Skin epidermis (tissue), 12 donors: Measurements from ENCODE around the gene TSSK3.
A peak's percentile ranks its signal among the peaks of the same experiment; 100 is the strongest.

Source experiments
- H3K27ac ChIP-seq, 21 experiments: fragments of 200-600 bp; sonication (generic) in 11 of 21; one replicate each; pipeline ENCODE4 v1.5.0; 2020; ENCODE audit warnings: mild to moderate bottlenecking in 3 of 21, inconsistent platforms in 2 of 21, moderate library complexity in 2 of 21
- H3K4me3 ChIP-seq, 7 experiments: fragments of 200-600 bp; sonication (generic) in 2 of 7; one replicate each; pipeline ENCODE4 v1.5.0; 2020; ENCODE audit warnings: inconsistent platforms in 2 of 7, mild to moderate bottlenecking in 2 of 7, moderate library complexity in 1 of 7

The TSSK3 gene, protein sequence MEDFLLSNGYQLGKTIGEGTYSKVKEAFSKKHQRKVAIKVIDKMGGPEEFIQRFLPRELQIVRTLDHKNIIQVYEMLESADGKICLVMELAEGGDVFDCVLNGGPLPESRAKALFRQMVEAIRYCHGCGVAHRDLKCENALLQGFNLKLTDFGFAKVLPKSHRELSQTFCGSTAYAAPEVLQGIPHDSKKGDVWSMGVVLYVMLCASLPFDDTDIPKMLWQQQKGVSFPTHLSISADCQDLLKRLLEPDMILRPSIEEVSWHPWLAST

DNA sequence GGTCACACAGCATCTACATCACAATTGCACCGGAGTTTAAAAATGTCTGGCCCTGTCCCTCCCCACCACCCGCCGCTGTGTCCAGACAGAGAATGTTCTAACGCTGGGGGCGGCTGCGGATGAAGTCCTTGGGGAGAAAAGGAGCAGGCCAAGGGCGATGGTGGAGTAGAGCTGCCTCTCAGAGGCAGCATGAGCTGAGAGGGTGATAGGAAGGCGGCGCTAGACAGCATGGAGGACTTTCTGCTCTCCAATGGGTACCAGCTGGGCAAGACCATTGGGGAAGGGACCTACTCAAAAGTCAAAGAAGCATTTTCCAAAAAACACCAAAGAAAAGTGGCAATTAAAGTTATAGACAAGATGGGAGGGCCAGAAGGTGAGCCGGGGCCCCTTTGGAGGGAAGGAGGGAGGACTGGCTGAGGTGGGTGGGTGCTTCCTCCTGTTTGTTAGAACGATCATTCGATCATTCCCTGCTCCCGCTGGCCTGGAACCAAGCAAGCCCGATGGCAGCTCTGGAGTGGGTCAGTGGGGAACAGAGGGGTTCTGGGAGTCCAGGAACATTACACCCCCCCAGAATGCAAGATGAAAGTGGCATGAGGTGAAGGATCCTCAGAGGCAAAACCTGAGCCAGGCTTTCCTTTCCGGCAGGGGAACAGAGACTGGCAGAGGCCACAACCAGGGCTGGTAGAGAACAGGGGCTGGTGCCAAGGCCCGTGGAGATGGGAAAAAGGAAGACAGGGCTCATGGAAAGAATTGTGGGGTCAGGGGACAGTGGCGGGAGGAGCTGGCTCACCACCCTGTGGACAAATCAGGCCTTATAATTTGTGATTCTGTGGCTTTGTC lies at the start of gene TSSK3, which contains the start of gene FAM229A:
TSS of gene TSSK3 (plus strand) at position 66 of the 840 bp plus-strand sequence. CDS start at position 229, 163 bp downstream.
TSS of gene FAM229A (minus strand) at position 12 of the 840 bp plus-strand sequence. CDS start 394 bp downstream, outside the sequence.
- peak within 1 kb of the TSS in 10 of 21 experiments; percentile 5 to 81 (median 42) for H3K27ac ChIP-seq
- H3K4me3 ChIP-seq: peak within 1 kb of the TSS; percentile 6 to 42 (median 27)

DNA sequence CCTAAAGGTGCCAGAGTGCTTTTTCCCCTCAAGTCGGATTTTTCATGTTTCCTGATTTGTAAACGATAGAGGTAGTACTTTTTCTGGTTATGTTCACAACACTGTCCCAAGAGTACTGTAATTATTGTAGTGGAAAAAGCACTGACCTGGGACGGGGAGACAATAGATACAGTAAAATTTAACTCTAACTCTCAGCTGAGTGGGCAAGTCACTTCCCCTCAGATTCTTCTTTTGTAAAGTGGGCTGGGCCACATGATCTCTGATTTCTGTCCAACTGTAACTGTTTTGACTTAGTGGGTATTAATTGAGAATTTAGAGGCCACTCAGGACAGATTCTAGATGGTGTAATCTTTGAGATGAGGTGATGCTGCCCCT lies 45.4 kb upstream of the TSSK3 start:
- peak overlapping the region in 1 of 21 experiments; percentile 33 for H3K27ac ChIP-seq
- no peak overlapping the region for H3K4me3 ChIP-seq

DNA sequence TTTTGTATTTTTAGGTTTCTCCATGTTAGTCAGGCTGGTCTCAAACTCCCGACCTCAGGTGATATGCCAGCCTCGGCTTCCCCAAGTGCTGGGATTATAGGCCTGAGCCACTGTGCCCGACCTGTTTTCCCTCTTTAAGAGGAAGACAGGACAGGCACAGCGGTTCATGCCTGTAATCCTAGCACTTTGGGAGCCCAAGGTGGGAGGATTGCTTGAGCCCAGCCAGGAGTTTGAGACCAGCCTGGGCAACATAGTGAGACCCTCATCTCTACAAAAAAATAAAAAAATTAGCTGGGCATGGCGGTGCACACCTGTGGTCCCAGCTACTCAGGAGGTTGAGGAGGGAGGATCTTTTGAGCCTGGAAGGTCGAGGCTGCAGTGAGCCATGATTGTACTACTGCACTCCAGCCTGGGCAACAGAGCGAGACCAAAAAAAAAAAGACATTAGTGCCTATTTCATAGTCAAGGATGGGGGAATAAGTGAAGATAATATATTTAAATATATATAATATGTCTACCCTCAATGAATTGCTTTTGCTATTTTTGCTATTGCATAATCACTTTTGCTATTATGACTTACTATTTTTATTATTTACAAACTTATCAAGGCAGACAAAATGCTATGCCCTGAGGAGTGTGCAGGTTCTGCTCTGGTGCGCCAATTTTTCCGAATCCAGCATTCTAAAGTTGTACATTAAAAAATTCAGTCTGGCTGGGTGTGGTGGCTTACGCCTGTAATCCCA lies 44.0 kb upstream of the TSSK3 start:
- Histone ChIP-seq H3K27ac (no peak overlapping the region), H3K4me3 (no peak overlapping the region)

DNA sequence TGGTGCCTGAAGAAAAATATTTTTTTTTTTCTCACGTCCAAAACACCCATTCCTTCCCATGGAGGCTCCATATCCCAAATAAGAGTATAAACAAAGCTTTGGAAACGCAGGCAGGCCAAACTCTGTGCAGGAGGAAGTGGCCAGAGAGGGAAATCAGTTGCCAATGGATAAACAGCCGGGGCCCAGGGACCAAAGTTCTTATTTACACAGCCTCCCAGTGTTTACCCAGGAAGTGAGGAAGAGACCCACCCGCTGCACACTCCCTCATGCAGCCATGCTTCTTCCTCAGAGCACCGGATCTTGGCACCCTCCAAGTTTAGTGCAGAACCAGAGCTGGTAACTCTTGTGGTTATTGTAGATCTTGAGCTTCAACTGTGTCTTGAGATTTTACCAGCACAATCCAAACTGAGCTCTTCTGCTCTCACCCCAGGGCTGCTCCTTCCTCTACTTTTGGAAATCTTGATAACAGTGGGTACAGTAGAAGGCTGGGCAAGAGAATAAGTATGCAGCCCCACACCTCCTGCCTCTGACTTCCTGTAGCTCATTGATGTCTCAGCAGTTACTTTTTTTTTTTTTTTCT lies 40.5 kb upstream of the TSSK3 start:
- peak overlapping the region in 9 of 21 experiments; percentile 3 to 77 (median 54) for H3K27ac ChIP-seq
- no peak overlapping the region for H3K4me3 ChIP-seq

DNA sequence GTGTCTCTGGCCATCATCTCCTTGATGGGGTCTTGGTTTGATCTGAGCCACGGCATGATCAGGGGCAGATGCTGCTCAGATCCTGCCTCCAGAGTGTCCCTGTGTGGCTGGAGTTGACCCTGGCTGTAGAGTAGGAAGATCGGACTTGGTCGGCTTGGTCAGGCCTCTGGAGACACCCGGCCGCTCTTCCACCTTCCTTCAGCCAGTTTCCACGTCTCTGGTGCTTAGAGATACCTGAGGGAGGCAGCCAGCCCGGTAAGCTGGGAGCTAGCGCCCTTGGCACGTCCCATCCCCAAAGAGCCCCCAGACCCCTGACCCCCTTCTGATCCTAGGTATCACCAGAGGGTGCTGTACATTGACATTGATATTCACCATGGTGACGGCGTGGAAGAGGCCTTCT lies 35.1 kb upstream of the TSSK3 start:
- Histone ChIP-seq H3K27ac (no peak overlapping the region), H3K4me3 (no peak overlapping the region)

DNA sequence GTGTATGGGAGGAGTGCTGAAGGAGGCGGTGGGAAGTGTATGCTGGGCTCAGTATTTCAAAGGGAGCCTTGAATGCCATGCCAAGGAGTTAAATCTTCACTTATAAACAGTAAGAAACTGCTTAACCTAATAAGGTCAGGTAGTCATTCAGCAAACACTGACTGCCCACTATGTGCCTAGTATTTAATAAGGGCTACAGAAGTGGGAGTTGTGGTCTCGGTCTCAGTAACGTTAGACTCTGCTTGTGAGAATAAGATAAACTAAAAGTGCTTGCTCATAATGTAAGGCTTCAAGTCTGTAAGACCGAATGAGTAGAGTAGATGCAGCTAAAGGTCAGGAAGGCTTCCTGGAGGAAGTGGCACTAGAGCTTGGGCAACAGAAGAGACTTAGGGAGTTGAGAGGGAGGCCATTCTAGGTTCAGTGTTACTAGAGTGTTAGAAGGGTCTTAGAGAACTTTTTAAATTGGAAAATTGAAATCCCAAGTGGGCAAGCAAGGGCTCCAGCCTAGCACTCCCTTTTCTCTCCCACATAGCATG lies 32.3 kb upstream of the TSSK3 start:
- no peak overlapping the region for H3K27ac ChIP-seq
- no peak overlapping the region for H3K4me3 ChIP-seq

DNA sequence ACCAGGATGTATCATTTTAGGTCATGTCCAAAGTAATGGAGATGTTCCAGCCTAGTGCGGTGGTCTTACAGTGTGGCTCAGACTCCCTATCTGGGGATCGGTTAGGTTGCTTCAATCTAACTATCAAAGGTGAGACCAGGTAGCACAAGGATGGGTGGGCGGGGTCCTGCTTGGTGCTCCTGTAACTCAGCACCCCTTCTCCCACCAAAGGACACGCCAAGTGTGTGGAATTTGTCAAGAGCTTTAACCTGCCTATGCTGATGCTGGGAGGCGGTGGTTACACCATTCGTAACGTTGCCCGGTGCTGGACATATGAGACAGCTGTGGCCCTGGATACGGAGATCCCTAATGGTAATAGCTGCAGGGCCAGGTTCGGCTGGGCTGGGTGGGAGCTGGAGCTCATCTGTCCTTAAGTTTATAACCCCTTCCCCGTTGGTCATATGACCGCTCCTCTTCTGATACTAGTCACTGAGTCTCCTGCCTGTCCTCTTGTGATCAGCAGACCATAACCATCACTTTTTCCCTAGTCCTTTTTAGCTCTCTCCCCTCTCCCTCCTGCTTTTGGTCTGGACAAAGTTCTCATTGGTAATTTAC lies 31.7 kb upstream of the TSSK3 start:
- Histone ChIP-seq H3K27ac (no peak overlapping the region), H3K4me3 (no peak overlapping the region)

DNA sequence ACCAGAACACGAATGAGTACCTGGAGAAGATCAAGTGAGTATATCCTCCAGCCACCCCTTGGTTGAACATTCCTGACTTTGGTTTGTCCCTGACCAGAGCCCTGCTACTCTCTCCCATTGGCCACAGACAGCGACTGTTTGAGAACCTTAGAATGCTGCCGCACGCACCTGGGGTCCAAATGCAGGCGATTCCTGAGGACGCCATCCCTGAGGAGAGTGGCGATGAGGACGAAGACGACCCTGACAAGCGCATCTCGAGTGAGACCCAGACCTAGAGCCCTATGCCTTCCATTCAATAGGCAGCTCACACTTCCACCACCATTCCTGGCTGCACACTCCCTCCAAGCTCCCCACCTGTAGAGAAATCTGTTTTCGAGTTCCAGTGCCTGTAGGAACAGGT lies 30.8 kb upstream of the TSSK3 start:
- H3K27ac ChIP-seq: peak overlapping the region in 8 of 21 experiments; percentile 39 to 73 (median 52)
- no peak overlapping the region for H3K4me3 ChIP-seq

DNA sequence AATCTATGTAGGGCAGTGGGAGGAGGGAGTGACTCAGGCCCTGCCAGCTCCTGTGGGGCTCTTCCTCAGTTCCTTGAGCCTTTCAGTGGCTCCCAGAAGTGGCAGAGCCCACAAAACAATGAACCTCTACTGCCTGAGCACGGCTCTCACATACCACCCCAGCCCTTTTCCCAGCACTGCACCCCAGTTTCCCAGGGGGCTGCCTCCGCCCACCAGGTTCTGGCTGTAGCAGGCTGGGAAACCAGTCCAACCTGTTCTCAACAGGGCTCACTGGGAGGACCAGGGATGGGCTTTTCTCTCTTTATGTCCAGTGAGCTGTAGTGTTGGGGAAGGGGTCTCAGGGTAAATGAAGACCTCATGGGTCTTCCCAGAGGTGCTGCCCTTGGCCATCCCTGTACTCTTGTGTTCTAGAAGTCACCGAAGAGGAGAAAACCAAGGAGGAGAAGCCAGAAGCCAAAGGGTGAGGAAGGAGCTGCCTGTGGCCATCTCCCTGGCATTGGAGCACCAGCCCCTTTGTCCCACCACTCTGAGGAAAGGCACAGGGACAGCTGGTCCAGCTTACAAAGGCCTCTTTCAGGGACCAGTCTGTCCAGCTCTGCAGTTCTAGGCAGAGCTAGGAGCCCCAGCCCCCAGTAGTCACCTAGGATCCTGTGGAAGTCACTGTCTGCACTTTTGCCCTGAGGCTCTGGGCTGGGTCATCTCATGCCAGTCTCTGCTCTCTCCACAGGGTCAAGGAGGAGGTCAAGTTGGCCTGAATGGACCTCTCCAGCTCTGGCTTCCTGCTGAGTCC lies 29.9 kb upstream of the TSSK3 start:
- Histone ChIP-seq H3K27ac (peak overlapping the region in 11 of 21 experiments; percentile 21 to 73 (median 51)), H3K4me3 (no peak overlapping the region)

DNA sequence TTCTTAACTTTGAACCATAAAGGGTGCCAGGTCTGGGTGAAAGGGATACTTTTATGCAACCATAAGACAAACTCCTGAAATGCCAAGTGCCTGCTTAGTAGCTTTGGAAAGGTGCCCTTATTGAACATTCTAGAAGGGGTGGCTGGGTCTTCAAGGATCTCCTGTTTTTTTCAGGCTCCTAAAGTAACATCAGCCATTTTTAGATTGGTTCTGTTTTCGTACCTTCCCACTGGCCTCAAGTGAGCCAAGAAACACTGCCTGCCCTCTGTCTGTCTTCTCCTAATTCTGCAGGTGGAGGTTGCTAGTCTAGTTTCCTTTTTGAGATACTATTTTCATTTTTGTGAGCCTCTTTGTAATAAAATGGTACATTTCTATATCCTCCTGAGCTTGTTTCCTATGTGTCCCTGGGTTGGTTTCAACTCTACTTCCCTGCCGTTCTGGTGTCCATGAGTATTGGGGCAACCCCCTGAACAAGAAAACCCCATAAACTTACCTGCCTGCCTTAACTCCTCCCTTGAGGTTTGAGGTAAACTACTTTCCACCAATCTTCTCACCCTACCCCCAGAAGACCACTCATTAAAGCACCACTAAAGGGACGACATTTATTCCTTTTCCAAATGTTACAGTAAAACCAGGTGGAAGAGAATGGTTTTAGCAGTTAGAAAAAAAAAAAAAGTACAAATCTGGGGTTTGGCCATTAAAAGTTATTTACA lies 28.9 kb upstream of the TSSK3 start:
- peak overlapping the region in 2 of 21 experiments; percentile 50 to 73 for H3K27ac ChIP-seq
- no peak overlapping the region for H3K4me3 ChIP-seq

DNA sequence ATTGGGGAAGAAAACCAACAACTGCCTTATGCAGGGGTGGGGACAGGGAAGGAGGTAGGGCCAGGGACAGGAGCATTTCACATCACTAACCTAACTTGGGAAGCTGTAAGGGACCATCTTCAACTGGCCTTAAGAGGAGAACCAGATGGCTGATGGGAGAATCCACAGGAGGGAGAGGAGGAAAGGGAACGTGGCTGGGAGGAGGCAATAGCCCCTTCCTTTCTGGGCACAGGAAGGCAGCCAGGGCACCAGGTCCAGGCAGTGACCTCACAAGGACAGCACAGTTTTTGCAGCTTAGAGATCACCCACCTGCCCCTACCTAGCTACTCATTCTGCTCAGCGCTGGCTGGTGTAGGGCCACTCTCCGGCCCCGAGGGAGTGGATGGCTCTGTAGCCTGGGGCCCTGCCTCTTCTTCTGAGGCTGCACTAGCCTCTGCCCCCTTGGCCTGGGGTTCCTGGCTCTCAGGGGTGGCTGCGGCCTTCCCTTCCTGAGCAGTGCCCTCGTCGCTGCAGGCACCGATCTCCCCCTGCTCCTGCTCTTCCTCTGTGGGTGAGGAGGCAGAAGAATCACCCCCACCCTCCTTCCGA lies 28.0 kb upstream of the TSSK3 start:
- peak overlapping the region; percentile 57 to 79 (median 69) for H3K4me3 ChIP-seq
- H3K27ac ChIP-seq: peak overlapping the region in 11 of 21 experiments; percentile 47 to 89 (median 81)

DNA sequence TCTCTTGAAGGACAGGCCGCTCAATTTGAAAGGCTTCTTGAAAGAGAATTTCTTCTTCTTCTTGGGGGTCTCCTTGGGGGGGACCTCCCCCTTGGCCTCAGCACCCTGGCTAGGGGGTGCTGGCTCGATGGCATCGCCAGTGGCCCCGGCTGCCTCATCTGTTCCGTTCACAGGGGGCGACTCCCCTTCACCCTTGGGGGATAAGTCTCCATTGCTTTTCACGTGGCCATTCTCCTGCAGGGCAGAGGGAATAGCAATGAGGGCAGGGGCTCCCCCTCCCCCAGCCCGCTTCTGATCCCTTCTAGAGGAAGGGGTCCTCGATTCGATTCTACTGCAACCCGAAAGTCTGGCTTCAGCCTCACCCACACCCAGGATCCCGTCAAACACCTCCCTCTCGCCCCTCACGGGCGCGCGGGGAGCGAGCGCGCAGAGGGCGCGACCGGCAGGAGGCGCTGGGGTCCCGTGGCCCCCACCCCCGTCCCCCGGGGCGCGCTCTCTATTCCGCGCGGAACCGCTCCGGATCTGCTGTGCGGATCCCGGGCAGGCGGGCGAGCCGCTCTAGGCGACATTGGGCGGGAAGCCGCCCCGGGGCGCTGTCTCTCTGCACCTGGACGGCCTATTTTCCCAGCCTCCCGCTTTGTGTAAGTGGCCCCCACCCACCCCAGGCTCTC lies 27.3 kb upstream of the TSSK3 start:
- peak overlapping the region; percentile 7 to 89 (median 79) for H3K27ac ChIP-seq
- peak overlapping the region; percentile 57 to 79 (median 69) for H3K4me3 ChIP-seq

DNA sequence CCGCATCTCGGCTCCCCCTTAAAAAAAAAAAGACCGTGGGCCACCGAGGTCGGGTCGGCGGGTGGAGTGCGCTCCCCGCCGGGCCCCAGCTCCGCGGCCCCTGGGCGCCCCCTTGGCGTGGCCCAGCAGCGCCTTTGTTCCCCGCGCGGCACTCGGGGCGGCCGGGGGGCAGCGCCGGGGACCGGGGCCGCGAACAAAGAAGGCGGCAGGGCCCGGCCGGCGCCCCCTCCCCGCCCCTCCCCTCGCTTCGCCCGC lies 26.9 kb upstream of the TSSK3 start:
- Histone ChIP-seq H3K27ac (peak overlapping the region; percentile 7 to 89 (median 79)), H3K4me3 (peak overlapping the region; percentile 57 to 79 (median 69))

DNA sequence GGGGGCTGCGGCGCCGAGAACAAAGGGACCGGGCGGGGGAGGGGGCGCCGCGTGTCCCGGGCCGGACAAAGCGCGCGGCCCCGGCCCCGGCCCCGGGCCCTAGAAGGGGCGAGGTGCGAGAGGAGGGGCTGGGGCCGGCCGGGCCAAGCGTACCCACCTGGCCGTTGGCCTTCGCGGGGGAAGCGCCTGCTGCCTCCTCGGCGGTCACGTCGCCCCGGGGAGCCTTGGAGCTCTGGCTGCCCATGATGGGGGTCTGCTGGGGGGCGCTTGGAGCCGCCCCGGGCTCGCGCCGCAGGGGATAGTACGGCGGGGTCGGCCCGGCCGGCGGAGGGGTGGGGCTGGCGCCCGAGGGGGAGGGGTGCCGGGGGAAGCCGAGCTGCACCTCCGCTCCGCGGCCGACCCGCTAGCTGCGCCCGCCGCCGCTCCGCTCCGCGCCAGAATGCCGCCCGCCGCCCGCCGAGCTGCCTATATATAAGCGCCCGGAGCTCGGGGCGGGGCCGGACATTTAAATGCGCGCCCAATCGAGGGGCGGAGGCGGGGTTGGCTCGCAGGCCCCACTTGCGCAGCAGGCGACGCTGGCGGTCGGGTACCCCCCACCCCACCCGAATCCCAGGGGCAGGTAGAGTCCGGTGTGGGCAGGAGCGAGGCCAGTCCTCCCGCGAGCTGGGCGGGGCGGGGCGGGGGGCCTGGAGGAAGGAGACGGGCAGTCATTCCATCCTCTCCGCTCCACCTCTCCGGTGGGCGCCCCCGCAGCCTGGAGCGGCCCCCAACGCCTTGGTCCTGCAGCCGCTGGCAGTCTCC lies 26.3 kb upstream of the TSSK3 start, which contains the start of gene MARCKSL1:
TSS of gene MARCKSL1 (minus strand) at position 444 of the 801 bp plus-strand sequence. CDS start at position 244, 200 bp downstream.
- peak within 1 kb of the TSS; percentile 57 to 79 (median 69) for H3K4me3 ChIP-seq
- H3K27ac ChIP-seq: peak within 1 kb of the TSS; percentile 10 to 89 (median 79)

DNA sequence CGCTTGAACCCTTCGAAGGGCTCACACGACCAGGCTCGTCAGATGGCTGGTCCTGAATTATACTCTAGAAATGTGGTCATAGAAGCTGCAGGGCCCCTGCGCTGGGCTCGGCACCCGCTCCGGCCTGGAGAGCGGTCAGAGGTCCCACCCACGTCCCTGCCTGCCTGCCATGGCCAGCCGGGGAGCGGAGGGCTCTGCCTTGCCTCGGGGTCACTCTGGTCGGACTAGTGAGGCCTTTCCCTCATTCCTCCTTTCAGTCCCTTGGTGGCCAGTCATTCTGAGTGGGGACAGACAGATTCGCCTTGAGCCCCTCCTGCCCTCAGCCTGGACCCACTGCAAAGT lies 25.8 kb upstream of the TSSK3 start:
- Histone ChIP-seq H3K27ac (peak overlapping the region in 9 of 21 experiments; percentile 17 to 85 (median 56)), H3K4me3 (peak overlapping the region; percentile 57 to 79 (median 69))
